HG02840 (cell line): ENCODE results near the gene GTSE1.

Experiments
- ATAC-seq: cut with Tn5 transposase; IDR thresholded peaks from one replicate; pipeline ENCODE4 v1.9.1; 2021; ENCODE audit warnings: mild to moderate bottlenecking, moderate library complexity, moderate number of reproducible peaks; ENCODE audit not compliant: unreplicated experiment, low FRiP score

The GTSE1 gene

GRCh38 chr22:46350646-46351045 lies 54.0 kb downstream of the GTSE1 start:
- no peak for ATAC-seq

- ATAC-seq, result no peak
Observed at GRCh38 chr22:46351131-46351735, 54.6 kb downstream of the GTSE1 start.

GRCh38 chr22:46351767-46352166 lies 55.1 kb downstream of the GTSE1 start:
- no peak for ATAC-seq

- no peak for ATAC-seq
Observed at GRCh38 chr22:46352276-46352675, 55.6 kb downstream of the GTSE1 start.

- ATAC-seq, result no peak
Observed at GRCh38 chr22:46352691-46353386, 56.2 kb downstream of the GTSE1 start.

GRCh38 chr22:46353483-46354105 lies 56.9 kb downstream of the GTSE1 start:
- ATAC-seq, result no peak

GRCh38 chr22:46354176-46354992 lies 57.7 kb downstream of the GTSE1 start:
- ATAC-seq, result no peak

- ATAC-seq, result no peak
Observed at GRCh38 chr22:46354993-46355305, 58.3 kb downstream of the GTSE1 start.

GRCh38 chr22:46355369-46355995 lies 58.8 kb downstream of the GTSE1 start:
- ATAC-seq, result no peak

- no peak for ATAC-seq
Observed at GRCh38 chr22:46355996-46356471, 59.4 kb downstream of the GTSE1 start.

GRCh38 chr22:46356496-46357480 lies 60.1 kb downstream of the GTSE1 start:
- no peak for ATAC-seq

GRCh38 chr22:46357711-46358520 lies 61.2 kb downstream of the GTSE1 start:
- no peak for ATAC-seq

GRCh38 chr22:46358766-46359165 lies 62.1 kb downstream of the GTSE1 start:
- no peak for ATAC-seq

GRCh38 chr22:46359362-46359761 lies 62.7 kb downstream of the GTSE1 start:
- no peak for ATAC-seq

GRCh38 chr22:46360097-46360496 lies 63.4 kb downstream of the GTSE1 start:
- no peak for ATAC-seq

GRCh38 chr22:46360891-46361290 lies 64.2 kb downstream of the GTSE1 start:
- ATAC-seq, result no peak

- no peak for ATAC-seq
Observed at GRCh38 chr22:46361826-46362202, 65.1 kb downstream of the GTSE1 start.

GRCh38 chr22:46362203-46362933 lies 65.7 kb downstream of the GTSE1 start:
- no peak for ATAC-seq
